A549 treated with CORT108297 at 1 μM for 4 hours (cell line): ENCODE data around the gene CC2D2B. TPM values are rescaled to one million over a fixed set of nuclear protein-coding genes. Genes with fewer than 3 reads are reported as not detected.

Source experiments
- total RNA-seq: library from RNA; stranded (reverse); fragments of 200-300 nt; extraction: Qiagen RNA extraction; gene quantifications from 5 replicates; pipeline ENCODE4 v1.2.3, GENCODE V29; 2022

Gene CC2D2B
- total RNA-seq = 0.07 to 0.16 TPM (median 0.13 TPM) in 4 of 5 replicates, not detected in the other

GRCh38 chr10:95907456-95908253 is at the start of gene CC2D2B:
TSS of gene CC2D2B (plus strand) at chr10:95907975. CDS start at chr10:95911324, 3,349 bp downstream.

GRCh38 chr10:96043033-96043892 is 135.5 kb downstream of the CC2D2B start, which contains the start of gene CCNJ:
TSS of gene CCNJ (plus strand) at chr10:96043583. CDS start at chr10:96044394, 811 bp downstream.

Other genes with a start within 250 kb of the CC2D2B start
- 43.1 to 48.0 TPM (median 45.4 TPM) in 5 replicates for gene TCTN3, start 214.0 kb upstream of the CC2D2B start, total RNA-seq
- 0.02 to 0.05 TPM in 2 of 5 replicates, not detected in the others for gene ENTPD1, start 151.8 kb upstream of the CC2D2B start, total RNA-seq
- 5.7 to 7.7 TPM (median 6.7 TPM) in 5 replicates for gene CCNJ, start 135.6 kb downstream of the CC2D2B start, total RNA-seq
- gene ZNF518A, start 222.3 kb downstream of the CC2D2B start, total RNA-seq = 6.7 to 8.0 TPM (median 7.7 TPM) in 5 replicates